ENCODE measurements around the gene MBTPS1. TPM values are rescaled to one million over a fixed set of nuclear protein-coding genes. Genes with fewer than 3 reads are reported as not detected.
"Not testable (repeated sequence)": the region's sequence is repeated elsewhere in the genome, so short reads cannot be mapped to it uniquely, and the experiment has no call there.

The MBTPS1 gene
- polyA plus RNA-seq, 3 donors from 2014 or later: 34.9 to 49.6 (median 48.0) TPM

GRCh38 chr16:84121007-84121406, 4.3 kb upstream of the MBTPS1 start:
- Mint-ChIP-seq H3K4me3 (no peak overlapping the region), H3K27me3 (ENCODE audit: low read depth in 3 of 3) (peaks cover 0 to 8% (median 5%) of the 10 kb centered on the region in 3 donors), H3K27ac (no peak overlapping the region), H3K4me1 (peaks cover 8 to 10% of the 10 kb centered on the region in 2 donors), H3K36me3 (peaks cover 0 to 7% (median 4%) of the 10 kb centered on the region in 3 donors), H3K9me3 (no peaks in the 10 kb centered on the region)
- DNase-seq: no peak

- H3K27me3 Mint-ChIP-seq (ENCODE audit: low read depth in 3 of 3): peaks cover under 1 to 8% (median 7%) of the 10 kb centered on the region in 3 donors
- peaks cover 18 to 20% of the 10 kb centered on the region in 2 donors for H3K4me1 Mint-ChIP-seq
- no peak overlapping the region for H3K27ac Mint-ChIP-seq
- H3K36me3 Mint-ChIP-seq: peaks cover 0 to 6% (median 4%) of the 10 kb centered on the region in 3 donors
- no peak for DNase-seq
- H3K9me3 Mint-ChIP-seq: no peaks in the 10 kb centered on the region
- H3K4me3 Mint-ChIP-seq: no peak overlapping the region
Observed at GRCh38 chr16:84120023-84120422, 3.3 kb upstream of the MBTPS1 start.

DNA sequence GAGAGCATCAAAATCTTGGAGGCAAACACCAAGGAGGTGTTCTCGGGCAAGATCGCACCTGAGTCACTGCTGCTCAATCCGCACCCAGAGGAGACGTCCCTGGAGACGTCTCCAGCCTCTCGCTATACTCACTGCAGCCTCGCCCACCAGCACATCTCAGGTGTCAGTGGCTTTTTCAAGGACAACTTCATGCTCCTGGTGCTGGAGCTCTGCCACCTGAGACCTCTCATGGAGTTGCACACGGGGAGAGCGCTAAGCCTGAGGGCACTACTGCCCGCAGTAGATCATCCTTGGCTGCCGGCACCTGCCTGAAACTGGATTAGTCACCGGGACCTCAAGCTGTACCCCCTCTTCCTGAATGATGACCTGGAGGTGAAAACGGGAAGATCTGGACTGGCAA, 2.6 kb upstream of the MBTPS1 start:
- Mint-ChIP-seq H3K4me3 (no peak overlapping the region), H3K36me3 (peaks cover 0 to 6% (median 4%) of the 10 kb centered on the region in 3 donors), H3K27me3 (ENCODE audit: low read depth in 3 of 3) (peaks cover 1 to 8% (median 7%) of the 10 kb centered on the region in 3 donors), H3K9me3 (no peaks in the 10 kb centered on the region), H3K27ac (no peak overlapping the region), H3K4me1 (peaks cover 20 to 22% of the 10 kb centered on the region in 2 donors)
- no peak for DNase-seq

DNA sequence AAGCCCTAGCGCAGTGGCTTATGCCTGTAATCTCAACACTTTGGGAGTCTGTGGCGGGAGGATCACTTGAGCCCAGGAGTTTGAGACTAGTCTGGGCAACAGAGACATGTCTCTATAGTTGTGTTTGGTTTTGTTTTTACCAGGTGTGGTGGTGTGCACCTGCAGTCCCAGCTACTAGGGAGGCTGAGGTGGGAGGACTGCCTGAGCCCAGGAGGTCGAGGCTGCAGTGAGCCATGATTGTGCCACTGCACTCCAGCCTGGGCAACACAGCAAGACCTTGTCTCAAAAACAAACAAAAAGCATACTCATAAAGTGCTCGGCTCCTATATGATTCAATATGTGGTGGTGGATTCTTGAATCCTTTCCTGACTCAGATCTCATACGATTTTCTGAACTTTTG, 1.6 kb upstream of the MBTPS1 start:
- peaks cover 22 to 26% of the 10 kb centered on the region in 2 donors for H3K4me1 Mint-ChIP-seq
- peak overlapping the region; percentile 42 to 70 (median 61) for H3K4me3 Mint-ChIP-seq
- H3K9me3 Mint-ChIP-seq; H3K36me3 Mint-ChIP-seq; DNase-seq; H3K27me3 Mint-ChIP-seq (ENCODE audit: low read depth in 3 of 3): not testable (repeated sequence)
- H3K27ac Mint-ChIP-seq: peak overlapping the region in 2 of 6 donors; percentile 45 to 49

- H3K9me3 Mint-ChIP-seq: no peaks in the 10 kb centered on the region
- H3K4me3 Mint-ChIP-seq: peak overlapping the region; percentile 88 to 95 (median 91)
- peaks cover 23 to 26% of the 10 kb centered on the region in 2 donors for H3K4me1 Mint-ChIP-seq
- H3K36me3 Mint-ChIP-seq: no peaks in the 10 kb centered on the region
- peak overlapping the region; percentile 85 to 94 (median 88) for H3K27ac Mint-ChIP-seq
- peaks cover 3 to 8% (median 7%) of the 10 kb centered on the region in 3 donors for H3K27me3 Mint-ChIP-seq (ENCODE audit: low read depth in 3 of 3)
- DNase-seq: no peak
Observed at GRCh38 chr16:84117494-84117843, 727 bp upstream of the MBTPS1 start.

- Mint-ChIP-seq H3K4me3 (peak overlapping the region; percentile 91 to 96 (median 92)), H3K9me3 (no peaks in the 10 kb centered on the region), H3K27me3 (ENCODE audit: low read depth in 3 of 3) (peaks cover 3 to 8% (median 7%) of the 10 kb centered on the region in 3 donors), H3K27ac (peak overlapping the region; percentile 93 to 97 (median 96)), H3K36me3 (no peaks in the 10 kb centered on the region), H3K4me1 (peaks cover 23 to 28% of the 10 kb centered on the region in 2 donors)
- DNase-seq: no peak
Observed at GRCh38 chr16:84115919-84116719, 623 bp downstream of the MBTPS1 start.

DNA sequence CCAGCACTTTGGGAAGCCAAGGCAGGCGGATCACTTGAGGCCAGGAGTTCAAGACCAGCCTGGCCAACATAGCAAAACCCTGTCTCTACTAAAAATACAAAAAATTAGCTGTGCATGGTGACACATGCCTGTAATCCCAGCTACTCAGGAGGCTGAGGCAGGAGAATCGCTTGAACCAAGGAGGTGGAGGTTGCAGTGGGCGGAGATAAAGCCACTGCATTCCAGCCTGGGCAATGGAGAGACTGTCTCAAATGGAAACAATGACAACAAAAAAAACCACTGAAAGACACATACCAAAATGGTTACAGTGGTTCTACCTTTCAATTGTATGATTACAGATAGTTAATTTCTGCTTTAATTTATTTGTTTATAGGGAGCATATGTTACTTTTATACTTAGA, 4.8 kb downstream of the MBTPS1 start:
- DNase-seq; H3K36me3 Mint-ChIP-seq; H3K9me3 Mint-ChIP-seq; H3K27ac Mint-ChIP-seq; H3K4me3 Mint-ChIP-seq; H3K27me3 Mint-ChIP-seq (ENCODE audit: low read depth in 3 of 3): not testable (repeated sequence)
- H3K4me1 Mint-ChIP-seq: peaks cover 35 to 56% of the 10 kb centered on the region in 2 donors

DNA sequence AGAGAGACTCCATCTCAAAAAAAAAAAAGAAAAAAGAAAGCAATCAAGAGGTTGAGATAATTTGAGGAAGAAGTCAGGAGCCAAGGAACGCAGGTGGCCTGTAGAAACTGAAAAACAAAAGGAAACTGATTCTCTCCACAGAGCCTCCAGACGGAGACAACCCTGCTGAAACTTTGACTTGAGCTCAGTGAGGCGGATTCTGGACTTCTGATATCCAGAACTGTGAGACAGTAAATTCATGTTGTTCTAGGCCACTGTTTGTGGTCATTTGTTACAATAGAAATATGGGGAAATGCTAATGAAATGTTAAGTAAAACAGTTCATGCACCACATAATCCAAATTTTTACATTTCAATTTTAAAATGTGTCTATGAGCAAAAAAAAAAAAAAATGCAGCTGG, 5.2 kb downstream of the MBTPS1 start:
- Mint-ChIP-seq H3K36me3 (no peaks in the 10 kb centered on the region), H3K27me3 (ENCODE audit: low read depth in 3 of 3) (peaks cover 3 to 5% (median 3%) of the 10 kb centered on the region in 3 donors), H3K4me1 (peaks cover 39 to 60% of the 10 kb centered on the region in 2 donors), H3K4me3 (no peak overlapping the region), H3K9me3 (no peaks in the 10 kb centered on the region), H3K27ac (no peak overlapping the region)
- no peak for DNase-seq

DNA sequence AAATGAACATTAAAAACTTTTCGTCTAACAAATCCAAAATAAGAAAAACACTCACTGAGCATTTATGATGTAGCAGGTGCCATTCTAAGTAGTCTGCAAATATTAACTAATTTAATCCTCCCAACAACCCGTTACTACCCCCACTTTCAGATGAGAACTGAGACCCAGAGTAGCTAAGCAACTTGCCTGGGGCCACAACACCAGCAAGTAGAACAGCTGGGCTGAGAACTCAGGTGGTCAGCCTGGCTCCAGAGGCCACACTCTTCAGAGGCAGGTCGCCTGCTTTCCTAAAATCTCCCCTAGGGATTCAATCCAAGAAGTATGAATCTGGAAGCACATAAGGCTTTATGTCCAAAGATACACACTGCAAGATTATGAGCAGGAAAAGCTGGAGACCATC, 6.2 kb downstream of the MBTPS1 start:
- Mint-ChIP-seq H3K36me3 (no peaks in the 10 kb centered on the region), H3K4me3 (no peak overlapping the region), H3K27ac (peak overlapping the region in 1 of 6 donors; percentile 22), H3K27me3 (ENCODE audit: low read depth in 3 of 3) (peaks cover 0 to 3% (median 2%) of the 10 kb centered on the region in 3 donors), H3K9me3 (no peaks in the 10 kb centered on the region), H3K4me1 (peaks cover 35 to 59% of the 10 kb centered on the region in 2 donors)
- no peak for DNase-seq

- H3K36me3 Mint-ChIP-seq: no peaks in the 10 kb centered on the region
- no peak overlapping the region for H3K4me3 Mint-ChIP-seq
- peaks cover 0 to 2% (median 2%) of the 10 kb centered on the region in 3 donors for H3K27me3 Mint-ChIP-seq (ENCODE audit: low read depth in 3 of 3)
- H3K4me1 Mint-ChIP-seq: peaks cover 36 to 60% of the 10 kb centered on the region in 2 donors
- no peaks in the 10 kb centered on the region for H3K9me3 Mint-ChIP-seq
- no peak for DNase-seq
- no peak overlapping the region for H3K27ac Mint-ChIP-seq
Observed at GRCh38 chr16:84109598-84110335, 7.0 kb downstream of the MBTPS1 start.

- H3K9me3 Mint-ChIP-seq: no peaks in the 10 kb centered on the region
- H3K36me3 Mint-ChIP-seq: no peaks in the 10 kb centered on the region
- H3K4me3 Mint-ChIP-seq: no peak overlapping the region
- H3K27ac Mint-ChIP-seq: peak overlapping the region in 2 of 6 donors; percentile 40 to 62
- peaks cover 0 to 2% (median 0%) of the 10 kb centered on the region in 3 donors for H3K27me3 Mint-ChIP-seq (ENCODE audit: low read depth in 3 of 3)
- DNase-seq: no peak
- peaks cover 35 to 64% of the 10 kb centered on the region in 2 donors for H3K4me1 Mint-ChIP-seq
Observed at GRCh38 chr16:84107921-84108320, 8.8 kb downstream of the MBTPS1 start.

DNA sequence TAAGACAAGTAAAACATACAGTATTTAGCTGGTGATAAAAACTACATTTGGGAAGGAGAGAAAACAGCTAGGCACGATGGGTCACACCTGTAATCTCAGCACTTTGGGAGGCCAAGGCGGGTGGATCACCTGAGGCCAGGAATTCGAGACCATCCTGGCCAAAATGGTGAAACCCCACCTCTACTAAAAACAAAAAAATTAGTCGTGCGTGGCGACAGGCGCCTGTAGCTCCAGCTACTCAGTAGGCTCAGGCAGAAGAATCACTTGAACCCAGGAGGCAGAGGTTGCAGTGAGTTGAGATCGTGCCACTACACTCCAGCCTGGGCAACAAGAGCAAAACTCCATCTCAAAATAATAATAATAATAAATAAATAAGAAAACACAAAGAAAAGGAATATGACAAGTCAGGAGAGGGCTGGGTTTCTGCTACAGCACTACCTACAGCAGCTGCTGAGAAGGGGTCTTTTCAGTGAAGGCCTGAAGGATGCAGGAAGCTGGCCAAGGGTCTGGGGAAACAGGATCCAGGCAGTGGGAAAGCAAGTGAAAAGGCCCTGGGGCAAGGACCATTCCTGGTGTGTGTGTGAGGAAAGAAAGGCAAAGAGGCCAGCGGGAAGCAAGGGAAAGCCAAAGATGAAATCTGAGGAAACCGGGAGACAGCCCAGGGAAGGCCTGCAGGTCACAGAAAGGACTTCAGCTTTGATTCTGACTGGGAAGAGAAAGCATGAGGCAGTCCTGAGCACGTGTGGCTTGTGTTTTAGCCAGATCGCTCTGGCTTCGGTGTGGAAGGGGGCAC, 10.6 kb downstream of the MBTPS1 start:
- peaks cover 42 to 79% of the 10 kb centered on the region in 2 donors for H3K4me1 Mint-ChIP-seq
- H3K9me3 Mint-ChIP-seq: no peaks in the 10 kb centered on the region
- no peak overlapping the region for H3K4me3 Mint-ChIP-seq
- H3K27me3 Mint-ChIP-seq (ENCODE audit: low read depth in 3 of 3): peaks cover 0 to 2% (median 0%) of the 10 kb centered on the region in 3 donors
- peak overlapping the region in 4 of 6 donors; percentile 31 to 44 (median 39) for H3K27ac Mint-ChIP-seq
- peaks cover 0 to 3% (median 0%) of the 10 kb centered on the region in 3 donors for H3K36me3 Mint-ChIP-seq
- DNase-seq: no peak

GRCh38 chr16:84105301-84105815, 11.4 kb downstream of the MBTPS1 start:
- DNase-seq: no peak
- peaks cover 0 to 2% (median 0%) of the 10 kb centered on the region in 3 donors for H3K27me3 Mint-ChIP-seq (ENCODE audit: low read depth in 3 of 3)
- H3K36me3 Mint-ChIP-seq: peaks cover 0 to 3% (median 0%) of the 10 kb centered on the region in 3 donors
- peaks cover 36 to 71% of the 10 kb centered on the region in 2 donors for H3K4me1 Mint-ChIP-seq
- no peak overlapping the region for H3K4me3 Mint-ChIP-seq
- H3K9me3 Mint-ChIP-seq: no peaks in the 10 kb centered on the region
- peak overlapping the region in 3 of 6 donors; percentile 31 to 43 (median 35) for H3K27ac Mint-ChIP-seq

Data from immature natural killer cell (primary cell).